ENCODE measurements around the gene LTBP3. TPM values are rescaled to one million over a fixed set of nuclear protein-coding genes. Genes with fewer than 3 reads are reported as not detected.

LTBP3 gene
- polyA plus RNA-seq, 3 donors from 2014 or later = 3.3 to 21.0 (median 14.5) TPM

- Mint-ChIP-seq H3K36me3 (no peaks in the 10 kb centered on the region), H3K4me3 (no peak overlapping the region), H3K9me3 (no peaks in the 10 kb centered on the region), H3K4me1 (peaks cover 33 to 40% of the 10 kb centered on the region in 2 donors), H3K27ac (peak overlapping the region in 4 of 6 donors; percentile 53 to 82 (median 76)), H3K27me3 (ENCODE audit: low read depth in 3 of 3) (peaks cover 2 to 5% (median 4%) of the 10 kb centered on the region in 3 donors)
- DNase-seq = no peak
Observed at GRCh38 chr11:65559951-65560537, 1.9 kb upstream of the LTBP3 start.

GRCh38 chr11:65559535-65559934, 1.4 kb upstream of the LTBP3 start:
- peak overlapping the region; percentile 13 to 70 (median 35) for H3K4me3 Mint-ChIP-seq
- DNase-seq = no peak

GRCh38 chr11:65558930-65559509, 861 bp upstream of the LTBP3 start:
- Mint-ChIP-seq H3K36me3 (no peaks in the 10 kb centered on the region), H3K27me3 (ENCODE audit: low read depth in 3 of 3) (peaks cover 0 to 2% (median 2%) of the 10 kb centered on the region in 3 donors), H3K4me1 (peaks cover 39 to 45% of the 10 kb centered on the region in 2 donors), H3K4me3 (peak overlapping the region; percentile 51 to 70 (median 66)), H3K9me3 (no peaks in the 10 kb centered on the region), H3K27ac (peak overlapping the region; percentile 67 to 85 (median 81))
- DNase-seq = no peak

More at GRCh38 chr11:65559535-65559934, 1.4 kb upstream of the LTBP3 start:
- H3K4me1 Mint-ChIP-seq = peaks cover 35 to 40% of the 10 kb centered on the region in 2 donors
- H3K36me3 Mint-ChIP-seq = no peaks in the 10 kb centered on the region
- peaks cover 0 to 2% (median 2%) of the 10 kb centered on the region in 3 donors for H3K27me3 Mint-ChIP-seq (ENCODE audit: low read depth in 3 of 3)
- H3K9me3 Mint-ChIP-seq = no peaks in the 10 kb centered on the region
- peak overlapping the region; percentile 62 to 85 (median 74) for H3K27ac Mint-ChIP-seq

GRCh38 chr11:65557280-65558001, 718 bp downstream of the LTBP3 start:
- no peak for DNase-seq
- Mint-ChIP-seq H3K36me3 (peaks cover 0 to 2% (median 0%) of the 10 kb centered on the region in 3 donors), H3K4me3 (peak overlapping the region; percentile 83 to 87 (median 85)), H3K27ac (peak overlapping the region; percentile 82 to 96 (median 92)), H3K9me3 (no peaks in the 10 kb centered on the region), H3K4me1 (peaks cover 38 to 50% of the 10 kb centered on the region in 2 donors), H3K27me3 (ENCODE audit: low read depth in 3 of 3) (peaks cover 0 to 2% (median 2%) of the 10 kb centered on the region in 3 donors)

- H3K4me1 Mint-ChIP-seq = peaks cover 46 to 53% of the 10 kb centered on the region in 2 donors
Observed at GRCh38 chr11:65556470-65557279, 1.5 kb downstream of the LTBP3 start.

GRCh38 chr11:65555693-65556231, 2.4 kb downstream of the LTBP3 start:
- H3K27me3 Mint-ChIP-seq (ENCODE audit: low read depth in 3 of 3) = peaks cover 2 to 4% (median 4%) of the 10 kb centered on the region in 3 donors
- H3K4me3 Mint-ChIP-seq = peak overlapping the region; percentile 80 to 87 (median 85)
- no peaks in the 10 kb centered on the region for H3K9me3 Mint-ChIP-seq
- no peak for DNase-seq
- H3K4me1 Mint-ChIP-seq = peaks cover 50 to 56% of the 10 kb centered on the region in 2 donors
- H3K27ac Mint-ChIP-seq = peak overlapping the region; percentile 82 to 96 (median 92)
- H3K36me3 Mint-ChIP-seq = peaks cover 8 to 12% (median 9%) of the 10 kb centered on the region in 3 donors

More at GRCh38 chr11:65556470-65557279, 1.5 kb downstream of the LTBP3 start:
- DNase-seq = no peak
- H3K4me3 Mint-ChIP-seq = peak overlapping the region; percentile 83 to 87 (median 85)
- peak overlapping the region; percentile 82 to 96 (median 92) for H3K27ac Mint-ChIP-seq
- no peaks in the 10 kb centered on the region for H3K9me3 Mint-ChIP-seq
- peaks cover 2 to 4% (median 2%) of the 10 kb centered on the region in 3 donors for H3K27me3 Mint-ChIP-seq (ENCODE audit: low read depth in 3 of 3)
- H3K36me3 Mint-ChIP-seq = peaks cover 3 to 8% (median 7%) of the 10 kb centered on the region in 3 donors

GRCh38 chr11:65554842-65555430, 3.2 kb downstream of the LTBP3 start:
- no peaks in the 10 kb centered on the region for H3K9me3 Mint-ChIP-seq
- peaks cover 8 to 12% (median 9%) of the 10 kb centered on the region in 3 donors for H3K36me3 Mint-ChIP-seq
- H3K27me3 Mint-ChIP-seq (ENCODE audit: low read depth in 3 of 3) = peaks cover 2 to 4% (median 4%) of the 10 kb centered on the region in 3 donors
- peak overlapping the region; percentile 82 to 91 (median 86) for H3K27ac Mint-ChIP-seq
- H3K4me1 Mint-ChIP-seq = peaks cover 50 to 56% of the 10 kb centered on the region in 2 donors
- no peak for DNase-seq
- peak overlapping the region in 4 of 5 donors; percentile 62 to 75 (median 68) for H3K4me3 Mint-ChIP-seq

GRCh38 chr11:65554057-65554818, 3.9 kb downstream of the LTBP3 start:
- Mint-ChIP-seq H3K4me3 (peak overlapping the region; percentile 59 to 75 (median 67)), H3K27ac (peak overlapping the region; percentile 82 to 91 (median 86)), H3K4me1 (peaks cover 51 to 53% of the 10 kb centered on the region in 2 donors), H3K36me3 (peaks cover 9 to 14% (median 13%) of the 10 kb centered on the region in 3 donors), H3K9me3 (peaks cover 0 to under 1% (median 0%) of the 10 kb centered on the region in 6 donors), H3K27me3 (ENCODE audit: low read depth in 3 of 3) (peaks cover 2 to 4% (median 4%) of the 10 kb centered on the region in 3 donors)
- no peak for DNase-seq

GRCh38 chr11:65553301-65554001, 4.7 kb downstream of the LTBP3 start:
- peaks cover 0 to 2% (median 0%) of the 10 kb centered on the region in 6 donors for H3K9me3 Mint-ChIP-seq
- peak; percentile 53 to 70 (median 62) for DNase-seq
- peak overlapping the region in 3 of 6 donors; percentile 45 to 68 (median 56) for H3K27ac Mint-ChIP-seq
- peak overlapping the region; percentile 4 to 56 (median 52) for H3K4me3 Mint-ChIP-seq
- peaks cover 2 to 4% (median 4%) of the 10 kb centered on the region in 3 donors for H3K27me3 Mint-ChIP-seq (ENCODE audit: low read depth in 3 of 3)
- H3K36me3 Mint-ChIP-seq = peaks cover 9 to 17% (median 16%) of the 10 kb centered on the region in 3 donors
- peaks cover 51 to 53% of the 10 kb centered on the region in 2 donors for H3K4me1 Mint-ChIP-seq

- peak overlapping the region in 1 of 5 donors; percentile 9 for H3K4me3 Mint-ChIP-seq
- DNase-seq = no peak
- peaks cover 9 to 17% (median 16%) of the 10 kb centered on the region in 3 donors for H3K36me3 Mint-ChIP-seq
- peak overlapping the region; percentile 9 to 79 (median 60) for H3K27ac Mint-ChIP-seq
- peaks cover 2 to 4% (median 4%) of the 10 kb centered on the region in 3 donors for H3K27me3 Mint-ChIP-seq (ENCODE audit: low read depth in 3 of 3)
- peaks cover 57 to 61% of the 10 kb centered on the region in 2 donors for H3K4me1 Mint-ChIP-seq
- peaks cover 0 to 2% (median 0%) of the 10 kb centered on the region in 6 donors for H3K9me3 Mint-ChIP-seq
Observed at GRCh38 chr11:65552388-65552951, 5.7 kb downstream of the LTBP3 start.
